ENCODE measurements around the gene FCAMR. TPM values are rescaled to one million over a fixed set of nuclear protein-coding genes. Genes with fewer than 3 reads are reported as not detected.

Gene FCAMR
- not detected for total RNA-seq
- long read RNA-seq = 0 reads

DNA sequence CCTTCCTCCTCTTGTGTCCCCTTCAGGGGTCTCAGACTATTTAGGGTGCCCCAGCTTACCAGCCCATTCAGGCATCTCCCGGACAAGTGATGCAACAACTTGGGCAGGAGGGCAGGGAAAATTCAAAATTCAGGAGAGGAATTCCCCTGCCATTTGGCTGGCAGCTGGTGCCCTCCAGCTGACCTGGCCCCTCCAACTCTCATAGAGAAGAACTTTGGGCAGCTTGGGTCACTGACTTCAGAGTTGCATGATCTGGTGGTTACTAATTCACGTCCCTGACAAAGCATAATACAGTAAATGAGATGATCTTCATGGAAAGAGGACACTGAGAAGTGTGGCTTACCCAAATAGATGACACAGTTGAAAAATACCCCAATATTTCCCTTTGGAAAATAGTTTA is at the start of gene FCAMR:
FCAMR (minus strand) TSS at position 15 of the 400 bp plus-strand sequence. CDS start 335 bp downstream, outside the sequence.
- no peak for DNase-seq (ENCODE audit: low spot score)

DNA sequence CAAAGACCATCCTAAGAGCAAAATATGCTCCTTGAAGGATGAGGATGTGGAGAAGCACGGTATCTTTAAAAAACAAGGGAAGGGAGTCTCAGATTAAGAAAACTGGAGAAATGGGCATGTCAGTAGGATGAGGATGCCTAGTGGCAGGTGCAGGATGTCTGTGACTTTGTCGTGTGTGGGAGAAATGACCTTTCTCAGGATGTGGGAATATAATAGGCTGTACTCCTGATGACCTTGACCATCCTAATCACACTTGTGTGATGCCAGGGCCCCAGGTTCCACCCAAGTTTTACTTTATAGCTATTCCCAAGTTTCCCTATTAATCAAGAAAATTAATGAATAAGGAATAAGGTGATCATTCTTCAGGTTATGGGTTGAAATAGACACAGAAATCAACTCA is 49.4 kb upstream of the FCAMR start:
- no peak for DNase-seq (ENCODE audit: low spot score)

DNA sequence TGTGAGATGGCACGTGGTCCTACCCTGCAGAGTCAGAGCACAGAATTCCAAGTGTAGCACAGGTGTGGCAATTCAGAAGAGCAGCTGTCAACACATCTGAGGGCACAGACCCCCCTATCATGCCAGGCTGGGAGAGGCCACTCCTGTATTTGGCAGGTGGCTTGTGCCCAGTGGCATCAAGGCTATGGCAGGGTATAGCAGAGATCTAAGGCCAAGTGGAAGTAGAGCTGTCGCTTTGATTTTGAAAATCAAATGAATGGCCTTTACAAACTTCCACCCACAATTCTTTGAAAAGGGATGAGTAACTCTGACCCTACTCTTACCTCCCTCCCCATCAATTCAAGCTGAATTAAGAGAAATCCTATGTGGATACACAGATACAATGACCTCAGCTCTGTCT is 48.9 kb upstream of the FCAMR start:
- DNase-seq (ENCODE audit: low spot score) = no peak

GRCh38 chr1:207018707-207019106 is 48.4 kb upstream of the FCAMR start:
- DNase-seq (ENCODE audit: low spot score) = no peak

GRCh38 chr1:207017615-207018559 is 47.6 kb upstream of the FCAMR start:
- DNase-seq (ENCODE audit: low spot score) = no peak

GRCh38 chr1:207015791-207016190 is 45.5 kb upstream of the FCAMR start:
- no peak for DNase-seq (ENCODE audit: low spot score)

DNA sequence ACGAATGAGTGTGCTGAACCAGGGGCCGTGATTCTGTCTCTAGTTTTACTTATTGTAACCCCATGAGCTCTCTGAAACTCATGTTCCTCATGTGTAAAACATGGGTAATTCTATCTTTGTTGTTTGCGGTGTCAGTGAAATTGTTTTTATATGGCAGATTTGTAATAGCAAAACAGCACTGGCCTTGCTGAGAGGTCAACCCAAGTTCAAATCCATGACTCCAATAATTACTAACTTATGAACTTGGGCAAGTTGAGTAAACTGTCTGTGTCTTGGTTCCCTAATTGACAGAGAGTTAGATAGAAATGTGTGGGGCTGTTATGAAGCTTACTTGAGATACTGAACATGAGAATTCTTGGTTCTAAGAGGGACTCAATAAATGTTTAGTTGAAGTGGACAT is 44.5 kb upstream of the FCAMR start:
- no peak for DNase-seq (ENCODE audit: low spot score)

GRCh38 chr1:207013321-207014085 is 43.2 kb upstream of the FCAMR start:
- DNase-seq (ENCODE audit: low spot score) = no peak

GRCh38 chr1:207010726-207011125 is 40.5 kb upstream of the FCAMR start:
- no peak for DNase-seq (ENCODE audit: low spot score)

DNA sequence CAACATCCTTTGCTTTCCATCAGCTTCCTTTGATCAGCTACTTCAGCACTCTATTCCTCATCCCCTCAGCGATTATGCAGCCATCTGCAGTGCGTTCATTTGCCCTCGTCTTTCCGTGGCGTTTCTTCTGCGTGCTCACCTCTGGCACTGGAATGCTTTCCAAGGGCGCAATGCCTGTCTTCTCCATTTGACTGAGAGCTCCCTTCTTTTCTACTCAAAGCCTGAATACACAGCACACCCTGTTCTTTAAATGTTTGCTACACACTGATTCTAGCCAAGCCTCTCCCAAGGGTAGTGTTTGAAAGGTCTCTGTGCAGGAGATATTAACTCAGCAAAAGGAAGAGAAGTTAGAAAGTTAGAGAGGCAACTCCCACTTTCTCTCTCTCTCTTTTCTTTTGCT is 39.7 kb upstream of the FCAMR start:
- no peak for DNase-seq (ENCODE audit: low spot score)

GRCh38 chr1:207009182-207009850 is 39.1 kb upstream of the FCAMR start:
- DNase-seq (ENCODE audit: low spot score) = no peak

DNA sequence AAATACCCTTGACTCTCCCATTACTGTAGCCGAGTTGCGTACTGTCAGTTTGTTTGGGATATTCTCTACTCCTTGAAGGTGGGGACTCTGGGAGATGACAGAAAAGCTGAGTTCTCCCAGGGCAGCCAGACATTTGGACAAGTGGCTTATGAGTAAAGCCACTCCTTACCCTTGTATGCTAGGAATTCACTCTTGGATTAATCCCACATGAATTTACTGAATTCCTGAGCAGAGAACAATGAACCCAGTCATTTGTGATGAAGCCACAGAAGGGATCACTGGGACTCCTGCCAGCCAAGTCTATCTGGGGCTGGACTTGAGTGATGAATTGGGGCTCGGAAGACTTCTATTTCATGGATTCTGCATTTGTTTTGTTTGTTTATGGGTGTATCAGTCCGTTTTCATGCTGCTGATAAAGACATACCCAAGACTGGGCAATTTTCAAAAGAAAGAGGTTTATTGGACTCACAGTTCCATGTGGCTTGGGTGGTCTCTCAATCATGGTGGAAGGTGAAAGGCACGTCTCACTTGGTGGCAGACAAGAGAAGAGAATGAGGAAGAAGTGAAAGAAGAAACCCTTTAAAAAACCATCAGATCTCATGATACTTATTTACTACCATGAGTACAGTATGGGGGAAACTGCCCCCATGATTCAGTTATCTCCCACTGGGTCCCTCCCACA is 37.2 kb upstream of the FCAMR start:
- no peak for DNase-seq (ENCODE audit: low spot score)

GRCh38 chr1:207006914-207007313 is 36.7 kb upstream of the FCAMR start:
- no peak for DNase-seq (ENCODE audit: low spot score)

DNA sequence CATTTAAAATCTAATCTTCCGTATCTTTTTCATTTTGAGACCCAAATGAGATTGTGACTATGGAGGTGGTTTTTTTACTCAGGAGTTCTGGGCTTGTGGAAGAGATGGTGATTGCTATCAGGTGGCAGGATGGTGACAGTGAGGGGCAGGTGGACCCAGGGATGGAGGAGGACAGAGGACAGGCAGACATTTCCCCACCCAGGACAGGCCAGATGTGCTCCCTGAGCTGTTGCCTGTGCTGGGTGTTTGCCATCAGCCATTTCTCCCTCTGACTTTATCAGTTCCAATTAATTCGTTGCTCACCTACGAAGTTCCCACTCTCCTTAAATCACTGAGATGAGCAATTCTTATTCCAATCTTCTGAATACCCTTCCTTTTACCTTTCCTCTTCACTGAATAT is 35.8 kb upstream of the FCAMR start:
- DNase-seq (ENCODE audit: low spot score) = no peak

DNA sequence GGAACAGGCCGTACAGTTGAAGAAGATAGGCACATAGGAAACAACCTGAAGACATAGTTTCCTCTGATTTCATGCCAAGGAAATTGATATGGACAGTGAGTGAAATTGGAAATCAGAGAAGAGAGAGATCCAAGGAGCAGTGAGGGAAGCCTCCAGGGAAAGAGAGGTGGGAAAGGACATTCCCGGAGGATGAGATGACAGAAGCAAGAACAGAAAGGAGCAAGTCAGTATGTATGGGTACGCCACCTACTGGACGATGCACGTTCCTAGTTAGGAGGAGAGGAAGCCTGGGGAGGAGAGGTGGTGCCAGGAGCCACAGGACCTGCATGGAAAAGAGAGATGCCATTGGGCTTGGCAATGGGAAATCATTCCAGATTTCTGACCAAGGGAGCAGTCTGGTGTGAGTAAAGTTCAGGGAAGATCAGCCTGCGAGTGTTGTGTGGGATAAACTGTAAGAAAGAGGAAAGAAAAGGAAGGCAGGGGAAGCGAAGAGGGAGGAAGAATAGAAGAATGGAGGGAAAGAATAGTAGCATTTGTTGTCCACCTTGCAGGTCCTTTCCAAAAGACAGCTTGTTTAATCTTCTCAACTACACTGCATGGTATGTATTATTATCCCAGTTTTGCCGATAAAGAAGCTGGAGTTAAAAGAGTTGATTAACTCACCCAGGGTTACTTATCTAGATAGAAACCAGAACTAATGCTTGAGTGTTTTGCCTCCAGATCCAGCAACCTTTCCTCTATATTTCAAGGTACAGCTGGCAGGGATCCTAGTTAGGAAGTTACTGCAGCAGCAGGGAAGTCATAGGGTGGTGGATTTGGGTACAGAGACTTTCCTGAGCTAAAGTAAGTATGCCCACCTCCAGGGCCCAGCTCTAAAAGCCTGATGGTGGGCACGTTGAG is 34.9 kb upstream of the FCAMR start:
- DNase-seq (ENCODE audit: low spot score) = no peak

DNA sequence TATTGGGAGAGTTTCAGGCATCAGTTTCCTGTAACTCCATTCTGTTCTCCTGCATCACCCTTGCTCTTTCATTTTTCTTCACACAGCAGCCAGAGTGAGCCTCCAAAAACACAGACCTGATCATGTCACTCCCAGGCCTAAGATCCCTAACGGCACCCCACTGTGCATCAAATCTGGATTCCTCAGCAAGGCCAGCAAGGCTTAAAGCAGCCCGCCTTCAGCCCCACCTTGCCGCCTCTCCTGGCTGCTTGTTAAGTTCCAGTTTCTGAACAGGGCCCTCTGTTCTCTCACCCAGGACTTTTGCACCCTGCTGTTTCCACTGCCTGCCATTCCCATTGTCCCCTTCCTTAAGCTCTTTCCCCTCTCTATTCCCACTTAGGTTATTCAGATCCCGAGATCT is 33.0 kb upstream of the FCAMR start:
- DNase-seq (ENCODE audit: low spot score) = no peak

GRCh38 chr1:207002724-207003146 is 32.5 kb upstream of the FCAMR start:
- no peak for DNase-seq (ENCODE audit: low spot score)

- DNase-seq (ENCODE audit: low spot score) = no peak
Observed at GRCh38 chr1:207001492-207002245, 31.4 kb upstream of the FCAMR start.

GRCh38 chr1:207000651-207001291 is 30.5 kb upstream of the FCAMR start:
- DNase-seq (ENCODE audit: low spot score) = no peak
